Measurements from ENCODE around the gene MYO1E.

DNA sequence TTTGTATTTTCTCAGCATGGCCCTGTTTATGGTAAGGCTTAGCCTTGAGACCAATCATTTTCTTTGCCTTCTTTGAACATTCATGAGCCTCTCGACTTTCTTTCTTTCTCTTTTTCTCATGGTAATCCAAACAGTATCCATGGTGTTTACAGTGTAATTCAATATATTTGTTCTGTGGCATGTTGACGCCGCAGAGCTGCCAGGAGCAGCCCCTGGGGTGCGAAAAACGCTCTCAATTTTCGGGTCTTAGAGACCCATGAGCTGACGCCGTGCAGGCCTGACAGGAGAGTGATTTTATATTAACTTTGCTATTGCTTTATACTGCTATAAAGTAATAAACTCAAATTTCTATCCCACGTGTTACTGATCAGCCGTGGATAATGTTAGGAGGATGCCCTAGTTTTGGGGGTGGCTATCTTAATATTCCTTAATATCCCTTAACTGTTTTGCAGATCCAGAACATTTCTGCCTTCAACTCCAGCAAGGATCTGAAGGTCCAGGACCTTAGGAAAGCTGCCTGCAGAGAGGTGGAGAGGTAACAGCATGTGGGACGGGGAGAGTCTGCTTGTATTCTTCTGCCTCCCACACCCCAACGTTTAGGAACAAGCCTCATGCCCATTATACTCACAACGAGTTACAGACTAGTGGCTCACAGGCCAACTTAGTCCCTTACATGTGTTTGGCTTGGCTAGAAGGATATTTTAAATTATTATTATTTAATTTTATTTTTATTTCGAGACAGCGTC, 29.3 kb upstream of the MYO1E start:
- TF ChIP-seq, protein P1, sequence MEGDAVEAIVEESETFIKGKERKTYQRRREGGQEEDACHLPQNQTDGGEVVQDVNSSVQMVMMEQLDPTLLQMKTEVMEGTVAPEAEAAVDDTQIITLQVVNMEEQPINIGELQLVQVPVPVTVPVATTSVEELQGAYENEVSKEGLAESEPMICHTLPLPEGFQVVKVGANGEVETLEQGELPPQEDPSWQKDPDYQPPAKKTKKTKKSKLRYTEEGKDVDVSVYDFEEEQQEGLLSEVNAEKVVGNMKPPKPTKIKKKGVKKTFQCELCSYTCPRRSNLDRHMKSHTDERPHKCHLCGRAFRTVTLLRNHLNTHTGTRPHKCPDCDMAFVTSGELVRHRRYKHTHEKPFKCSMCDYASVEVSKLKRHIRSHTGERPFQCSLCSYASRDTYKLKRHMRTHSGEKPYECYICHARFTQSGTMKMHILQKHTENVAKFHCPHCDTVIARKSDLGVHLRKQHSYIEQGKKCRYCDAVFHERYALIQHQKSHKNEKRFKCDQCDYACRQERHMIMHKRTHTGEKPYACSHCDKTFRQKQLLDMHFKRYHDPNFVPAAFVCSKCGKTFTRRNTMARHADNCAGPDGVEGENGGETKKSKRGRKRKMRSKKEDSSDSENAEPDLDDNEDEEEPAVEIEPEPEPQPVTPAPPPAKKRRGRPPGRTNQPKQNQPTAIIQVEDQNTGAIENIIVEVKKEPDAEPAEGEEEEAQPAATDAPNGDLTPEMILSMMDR (conservative IDR thresholded peaks at IDR 0.05; ENCODE audit: low read depth, low read length), result no peak
- TF ChIP-seq EZH2 (IDR thresholded peaks at IDR 0.05; ENCODE audit: low read length, unreplicated experiment) (no peak), EZH2phosphoT487 (IDR thresholded peaks at IDR 0.05; ENCODE audit: borderline replicate concordance, low read length) (no peak)
